Pericardium fibroblast (primary cell): Measurements from ENCODE around the gene SYNJ2. TPM values are rescaled to one million over a fixed set of nuclear protein-coding genes. Genes with fewer than 3 reads are reported as not detected.

Experiments
- total RNA-seq: library from RNA; depleted of rRNA; stranded (reverse); fragments of >200 nt; gene quantifications from 2 replicates; pipeline ENCODE4 v1.2.3, GENCODE V29; 2015

SYNJ2 gene, protein sequence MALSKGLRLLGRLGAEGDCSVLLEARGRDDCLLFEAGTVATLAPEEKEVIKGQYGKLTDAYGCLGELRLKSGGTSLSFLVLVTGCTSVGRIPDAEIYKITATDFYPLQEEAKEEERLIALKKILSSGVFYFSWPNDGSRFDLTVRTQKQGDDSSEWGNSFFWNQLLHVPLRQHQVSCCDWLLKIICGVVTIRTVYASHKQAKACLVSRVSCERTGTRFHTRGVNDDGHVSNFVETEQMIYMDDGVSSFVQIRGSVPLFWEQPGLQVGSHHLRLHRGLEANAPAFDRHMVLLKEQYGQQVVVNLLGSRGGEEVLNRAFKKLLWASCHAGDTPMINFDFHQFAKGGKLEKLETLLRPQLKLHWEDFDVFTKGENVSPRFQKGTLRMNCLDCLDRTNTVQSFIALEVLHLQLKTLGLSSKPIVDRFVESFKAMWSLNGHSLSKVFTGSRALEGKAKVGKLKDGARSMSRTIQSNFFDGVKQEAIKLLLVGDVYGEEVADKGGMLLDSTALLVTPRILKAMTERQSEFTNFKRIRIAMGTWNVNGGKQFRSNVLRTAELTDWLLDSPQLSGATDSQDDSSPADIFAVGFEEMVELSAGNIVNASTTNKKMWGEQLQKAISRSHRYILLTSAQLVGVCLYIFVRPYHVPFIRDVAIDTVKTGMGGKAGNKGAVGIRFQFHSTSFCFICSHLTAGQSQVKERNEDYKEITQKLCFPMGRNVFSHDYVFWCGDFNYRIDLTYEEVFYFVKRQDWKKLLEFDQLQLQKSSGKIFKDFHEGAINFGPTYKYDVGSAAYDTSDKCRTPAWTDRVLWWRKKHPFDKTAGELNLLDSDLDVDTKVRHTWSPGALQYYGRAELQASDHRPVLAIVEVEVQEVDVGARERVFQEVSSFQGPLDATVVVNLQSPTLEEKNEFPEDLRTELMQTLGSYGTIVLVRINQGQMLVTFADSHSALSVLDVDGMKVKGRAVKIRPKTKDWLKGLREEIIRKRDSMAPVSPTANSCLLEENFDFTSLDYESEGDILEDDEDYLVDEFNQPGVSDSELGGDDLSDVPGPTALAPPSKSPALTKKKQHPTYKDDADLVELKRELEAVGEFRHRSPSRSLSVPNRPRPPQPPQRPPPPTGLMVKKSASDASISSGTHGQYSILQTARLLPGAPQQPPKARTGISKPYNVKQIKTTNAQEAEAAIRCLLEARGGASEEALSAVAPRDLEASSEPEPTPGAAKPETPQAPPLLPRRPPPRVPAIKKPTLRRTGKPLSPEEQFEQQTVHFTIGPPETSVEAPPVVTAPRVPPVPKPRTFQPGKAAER (N-terminal part only)
- 3.3 and 5.1 TPM in 2 replicates for total RNA-seq

DNA sequence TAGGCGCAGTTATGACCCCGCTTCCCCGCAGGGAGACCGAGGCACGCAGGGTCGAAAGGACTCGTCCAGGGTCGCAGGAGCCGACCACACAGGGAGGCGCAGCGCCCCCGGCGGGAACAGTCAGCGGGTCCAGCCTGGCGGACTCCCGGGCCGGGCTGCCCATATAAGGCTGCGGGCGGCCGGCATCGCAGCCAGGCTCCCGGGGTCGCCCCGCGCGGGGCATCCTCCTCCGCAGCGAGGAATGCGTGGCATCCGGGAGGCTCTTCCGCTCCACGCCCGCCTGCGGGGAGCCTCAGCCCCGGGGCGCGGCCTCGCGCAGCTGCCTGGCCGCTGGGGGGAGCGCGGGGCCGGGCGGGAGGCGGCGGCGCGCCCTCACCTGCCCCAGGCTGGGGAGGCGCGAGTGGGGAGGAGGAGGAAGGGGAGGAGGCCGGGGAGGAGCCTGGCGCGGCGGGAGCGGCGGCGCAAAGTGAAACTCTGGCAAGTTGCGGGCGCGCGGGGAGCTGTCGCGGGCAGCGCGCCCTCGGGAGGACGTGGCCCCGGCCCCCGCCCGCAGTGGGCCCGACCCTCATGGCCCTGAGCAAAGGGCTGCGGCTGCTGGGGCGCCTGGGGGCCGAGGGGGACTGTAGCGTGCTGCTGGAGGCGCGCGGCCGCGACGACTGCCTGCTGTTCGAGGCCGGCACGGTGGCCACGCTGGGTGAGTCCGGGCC, at the start of gene SYNJ2:
TSS of gene SYNJ2 (plus strand) at position 469 of the 707 bp plus-strand sequence. CDS start at position 568, 99 bp downstream.

Other genes starting within 250 kb of the SYNJ2 start
- gene SNX9, start 158.6 kb upstream of the SYNJ2 start, total RNA-seq = 34.8 and 36.5 TPM in 2 replicates
- 3.7 and 6.5 TPM in 2 replicates for gene SERAC1, start 186.4 kb downstream of the SYNJ2 start, total RNA-seq
- gene GTF2H5, start 186.5 kb downstream of the SYNJ2 start, total RNA-seq = 6.8 and 12.1 TPM in 2 replicates